HL-60/S4 treated with phorbol 12-myristate 13-acetate at 8.2 ng/mL for 4 days and 3 days (cell line): Measurements from ENCODE around the gene DLEC1.
"Not testable (repeated sequence)": the region's sequence is repeated elsewhere in the genome, so short reads cannot be mapped to it uniquely, and the experiment has no call there.

Experiments used
- in situ Hi-C: fragments of 300-500 bp; cut with MboI; formaldehyde crosslinking; loops from 2 replicates; pipeline ENCODE4 v1.15.0; 2022; ENCODE audit warnings: low sequenced_read_pairs

The DLEC1 gene

DNA sequence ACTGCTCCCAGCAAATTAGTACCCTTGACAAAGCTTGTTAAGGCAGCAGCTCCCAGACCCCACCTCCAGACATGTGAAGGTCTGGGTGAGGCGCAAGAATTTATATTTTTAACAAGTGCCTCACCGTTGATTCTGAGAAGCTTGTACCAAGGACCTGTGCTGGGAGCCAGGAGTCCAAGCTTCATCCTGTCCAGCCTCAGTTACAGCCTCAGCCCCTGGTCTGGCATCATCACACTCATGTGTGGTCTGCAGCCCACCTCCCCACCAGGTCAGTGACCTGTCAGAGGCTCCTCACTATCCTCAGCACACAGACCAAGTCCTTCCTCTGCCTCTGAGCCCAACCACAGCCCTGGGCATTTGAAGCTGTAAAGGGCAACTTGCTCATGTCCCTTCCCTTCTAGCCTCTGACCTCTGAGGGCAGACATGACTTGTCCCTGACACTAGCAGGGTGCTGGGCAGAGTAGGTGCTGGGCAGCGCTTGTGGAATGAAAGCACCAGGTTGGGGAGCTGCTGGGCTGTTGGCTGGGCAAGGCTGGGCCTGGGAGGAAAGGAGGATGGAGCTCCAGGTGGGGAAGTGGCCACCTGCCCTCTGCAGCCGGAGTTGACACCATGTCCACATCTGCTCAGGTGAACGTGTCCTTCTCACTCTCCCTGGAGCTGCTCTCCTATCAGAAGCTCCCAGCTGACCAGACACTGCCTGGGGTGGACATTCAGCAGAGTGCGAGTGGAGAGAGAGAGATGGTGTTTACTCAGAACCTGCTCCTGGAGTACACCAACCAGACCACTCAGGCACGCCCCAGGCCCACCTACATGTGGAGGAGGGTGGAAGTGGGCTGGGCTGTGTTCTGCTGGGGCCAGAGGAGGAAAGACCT lies 81.0 kb downstream of the DLEC1 start:
- in situ Hi-C loops = no loop called here

DNA sequence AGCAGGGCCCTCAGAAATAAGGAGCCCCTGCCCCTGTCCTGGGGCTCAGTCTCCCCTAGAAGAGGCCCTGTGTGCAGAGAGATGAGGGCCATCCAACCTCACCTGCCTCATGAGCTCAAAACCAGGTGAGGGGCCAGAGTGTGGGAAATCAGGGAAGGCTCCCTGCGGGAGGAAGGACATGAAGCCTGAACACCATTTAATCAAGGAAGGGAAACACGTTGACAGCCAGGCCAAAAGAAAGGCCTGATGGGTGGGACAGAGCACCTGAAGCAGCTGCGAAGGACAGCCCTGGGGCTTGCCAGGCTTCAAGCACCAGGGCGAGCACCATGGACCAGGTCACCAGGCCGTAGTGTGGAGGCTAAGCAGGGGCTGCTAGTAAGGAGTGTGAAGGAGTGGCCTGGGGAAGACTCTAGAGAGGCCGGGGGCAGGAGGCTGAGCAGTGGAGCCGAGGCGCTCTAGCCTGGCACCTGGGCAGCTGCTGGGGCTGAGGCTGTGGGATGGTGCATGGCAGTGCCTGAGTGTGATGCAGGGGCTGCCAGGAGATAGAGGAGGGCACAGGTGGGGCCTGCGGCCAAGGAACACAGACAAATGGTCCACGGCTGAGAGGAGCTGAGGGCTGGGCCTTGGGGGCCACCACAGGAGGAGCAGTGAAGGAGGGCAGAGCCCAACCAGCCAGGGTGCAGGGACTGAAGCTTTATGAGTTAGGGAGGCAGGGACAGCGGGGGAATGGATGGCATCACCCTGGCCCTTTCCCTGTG lies 81.9 kb downstream of the DLEC1 start:
- in situ Hi-C loops = no loop called here

DNA sequence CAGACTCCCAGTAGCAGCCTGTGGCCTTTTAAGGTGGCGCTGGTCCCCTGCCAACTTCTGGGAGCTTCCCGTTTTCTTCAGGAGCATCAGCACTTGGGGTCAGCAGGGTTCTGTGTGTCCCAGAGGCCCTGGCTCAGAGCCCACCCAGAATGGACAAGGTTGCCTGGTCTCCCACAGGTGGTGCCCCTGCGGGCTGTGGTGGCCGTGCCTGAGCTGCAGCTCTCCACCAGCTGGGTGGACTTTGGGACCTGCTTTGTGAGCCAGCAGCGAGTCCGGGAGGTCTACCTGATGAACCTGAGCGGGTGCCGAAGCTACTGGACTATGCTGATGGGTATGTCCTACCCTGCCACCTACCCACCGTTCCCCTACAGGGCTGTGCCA lies 82.4 kb downstream of the DLEC1 start:
- in situ Hi-C loops = no loop called here

DNA sequence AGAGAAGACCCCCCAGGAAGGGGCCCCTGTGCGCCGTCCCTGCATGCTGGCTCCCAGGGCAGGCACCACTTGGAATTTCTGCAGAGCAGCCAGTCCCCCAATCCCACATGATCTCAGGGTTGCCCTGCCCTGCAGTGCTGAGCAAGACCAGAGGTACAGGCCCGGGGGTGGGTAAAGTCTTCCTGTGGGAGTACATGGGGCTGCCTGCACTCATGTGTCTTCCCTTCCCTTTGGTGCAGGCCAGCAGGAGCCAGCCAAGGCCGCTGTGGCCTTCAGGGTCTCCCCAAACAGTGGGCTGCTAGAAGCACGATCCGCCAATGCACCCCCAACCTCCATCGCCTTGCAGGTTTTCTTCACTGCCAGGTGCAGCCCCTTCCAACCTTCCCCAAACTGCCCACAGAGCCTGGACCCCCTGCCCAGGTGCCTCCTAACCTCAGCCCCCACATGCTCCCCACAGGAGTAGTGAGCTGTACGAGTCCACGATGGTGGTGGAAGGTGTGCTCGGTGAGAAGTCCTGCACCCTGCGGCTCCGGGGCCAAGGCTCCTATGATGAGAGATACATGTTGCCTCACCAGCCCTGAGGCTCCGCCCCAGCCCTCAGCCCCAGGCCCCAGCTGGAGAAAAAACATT lies 82.9 kb downstream of the DLEC1 start:
- in situ Hi-C loops = no loop called here

DNA sequence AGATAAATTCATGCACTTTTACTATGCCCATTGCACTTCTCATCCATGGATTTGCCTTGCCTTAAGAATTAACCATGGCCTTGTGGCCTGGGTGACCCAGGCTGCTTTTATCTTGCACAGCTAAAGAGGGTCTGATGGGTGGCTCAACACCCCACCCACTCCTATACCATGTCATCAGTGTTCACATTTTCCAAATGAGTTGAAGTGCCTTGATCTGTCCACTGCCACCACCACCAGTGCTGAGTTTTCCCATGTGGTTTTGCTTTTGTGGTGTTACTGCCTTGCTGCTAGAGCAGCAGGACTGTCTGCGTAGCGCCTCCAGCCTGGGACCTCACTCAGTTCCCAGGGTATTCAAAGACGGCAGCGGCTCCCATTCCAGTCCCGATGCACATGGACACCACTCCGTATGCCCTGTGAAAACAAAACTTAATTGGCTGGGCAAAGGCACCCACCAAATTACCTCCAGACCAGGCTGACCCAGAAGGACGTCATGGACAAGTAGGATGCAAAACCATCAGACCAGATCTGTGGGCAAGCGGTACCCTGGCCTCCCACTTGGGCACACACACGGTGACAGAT lies 83.8 kb downstream of the DLEC1 start:
- in situ Hi-C loops = no loop called here

DNA sequence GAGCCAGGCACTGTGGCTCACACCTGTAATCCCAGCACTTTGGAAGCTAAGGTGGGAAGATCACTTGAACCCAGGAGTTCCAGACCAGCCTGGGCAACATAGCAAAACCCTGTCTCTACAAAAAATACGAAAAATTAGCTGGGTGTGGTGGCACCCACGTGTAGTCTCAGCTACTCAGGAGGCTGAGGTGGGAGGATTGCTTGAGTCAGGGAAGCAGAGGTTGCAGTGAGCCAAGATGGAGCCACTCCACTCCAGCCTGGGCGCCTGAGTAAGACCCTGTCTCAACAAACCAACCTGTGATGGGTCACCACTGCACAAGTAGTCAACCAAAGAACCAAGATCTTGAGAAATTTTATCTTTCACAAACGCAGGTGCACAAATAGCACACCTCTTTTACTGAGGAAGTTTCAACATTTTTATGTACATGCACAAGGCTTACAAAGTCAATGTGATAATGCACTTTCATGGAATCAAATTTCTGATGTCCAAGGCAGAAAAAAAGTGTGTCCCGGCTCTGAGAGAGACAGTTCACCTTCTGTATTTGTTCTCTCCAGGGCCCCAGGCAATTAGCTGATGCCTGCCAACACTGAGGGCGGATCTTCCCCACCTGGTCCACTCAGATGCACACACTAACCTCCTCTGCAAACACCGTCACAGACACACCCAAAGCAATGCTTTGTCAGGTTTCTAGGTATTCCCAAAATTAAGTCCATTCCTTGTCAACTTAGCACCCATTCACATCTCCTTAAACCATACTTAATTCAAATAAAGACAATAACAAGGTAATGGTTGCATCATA lies 85.5 kb downstream of the DLEC1 start:
- in situ Hi-C loops = no loop called here

DNA sequence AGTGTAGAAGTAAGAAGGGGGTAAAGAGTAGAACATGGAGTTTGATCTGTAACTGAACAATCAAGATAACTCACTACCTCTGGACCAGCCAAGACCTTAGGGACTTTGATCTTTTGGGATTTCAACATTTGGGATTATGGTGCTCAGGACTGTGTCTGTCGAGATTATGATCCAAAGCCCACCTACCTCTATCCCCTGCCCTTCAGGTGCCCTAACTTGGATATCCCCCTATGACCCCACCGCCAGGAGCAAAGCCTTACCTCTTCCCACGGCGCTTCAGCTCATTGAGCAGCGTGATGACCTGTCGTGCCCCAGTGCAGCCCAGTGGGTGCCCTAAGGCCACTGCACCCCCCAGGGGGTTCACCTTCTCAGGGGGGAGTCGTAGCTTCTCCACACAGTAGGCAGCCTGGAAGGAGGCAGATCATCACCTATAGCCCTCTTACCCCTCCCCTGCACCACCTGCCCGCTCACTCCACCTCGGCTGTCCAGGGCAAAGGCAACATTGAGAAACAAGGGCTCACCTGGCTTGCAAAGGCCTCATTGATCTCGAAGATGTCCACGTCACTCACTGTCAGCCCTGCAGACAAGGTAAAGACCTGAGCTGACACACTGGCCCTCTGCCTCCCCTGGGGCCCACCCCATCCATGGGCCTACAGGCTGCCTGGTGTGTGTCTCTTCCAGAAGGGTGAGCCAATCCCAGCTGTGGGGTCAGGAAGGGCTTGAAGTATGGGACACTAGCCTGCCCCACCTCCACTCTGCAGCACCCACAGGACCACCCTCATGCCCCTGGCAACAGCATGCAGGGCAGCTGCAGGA lies 86.5 kb downstream of the DLEC1 start:
- in situ Hi-C loops = no loop called here

DNA sequence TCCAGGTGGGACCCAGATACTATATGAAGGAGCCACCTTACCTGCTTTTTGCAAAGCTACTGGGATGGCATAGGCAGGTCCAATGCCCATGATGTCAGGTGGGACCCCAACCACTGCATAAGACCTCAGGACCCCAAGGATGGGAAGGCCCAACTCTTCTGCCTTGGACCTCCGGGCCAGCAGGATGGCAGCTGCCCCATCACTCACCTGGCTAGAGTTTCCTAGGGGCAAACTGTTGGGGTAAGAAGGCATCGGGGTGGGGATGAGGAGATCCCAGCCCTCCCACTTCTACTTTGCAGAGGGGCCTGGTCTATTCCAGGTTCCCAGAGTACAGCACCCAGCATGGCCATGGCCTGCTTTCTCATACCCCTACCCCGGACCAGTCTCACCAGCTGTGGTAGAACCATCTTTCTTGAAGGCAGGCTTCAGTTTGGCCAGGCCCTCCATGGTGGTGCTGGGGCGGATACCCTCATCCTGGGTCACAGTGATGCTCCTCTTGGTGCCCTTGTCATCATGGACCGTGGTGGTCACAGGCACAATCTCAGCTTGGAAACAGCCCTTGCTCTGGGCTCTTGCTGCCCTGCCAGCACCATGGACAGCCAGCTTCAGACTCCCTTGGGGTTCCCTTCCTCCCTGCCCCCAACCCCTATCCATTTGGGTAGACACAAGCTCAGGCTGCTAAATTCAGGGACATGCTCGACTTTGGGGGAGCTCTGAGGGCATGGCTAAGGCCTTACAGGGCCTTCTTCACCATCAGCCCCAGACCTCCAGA lies 87.3 kb downstream of the DLEC1 start:
- in situ Hi-C loops = no loop called here

DNA sequence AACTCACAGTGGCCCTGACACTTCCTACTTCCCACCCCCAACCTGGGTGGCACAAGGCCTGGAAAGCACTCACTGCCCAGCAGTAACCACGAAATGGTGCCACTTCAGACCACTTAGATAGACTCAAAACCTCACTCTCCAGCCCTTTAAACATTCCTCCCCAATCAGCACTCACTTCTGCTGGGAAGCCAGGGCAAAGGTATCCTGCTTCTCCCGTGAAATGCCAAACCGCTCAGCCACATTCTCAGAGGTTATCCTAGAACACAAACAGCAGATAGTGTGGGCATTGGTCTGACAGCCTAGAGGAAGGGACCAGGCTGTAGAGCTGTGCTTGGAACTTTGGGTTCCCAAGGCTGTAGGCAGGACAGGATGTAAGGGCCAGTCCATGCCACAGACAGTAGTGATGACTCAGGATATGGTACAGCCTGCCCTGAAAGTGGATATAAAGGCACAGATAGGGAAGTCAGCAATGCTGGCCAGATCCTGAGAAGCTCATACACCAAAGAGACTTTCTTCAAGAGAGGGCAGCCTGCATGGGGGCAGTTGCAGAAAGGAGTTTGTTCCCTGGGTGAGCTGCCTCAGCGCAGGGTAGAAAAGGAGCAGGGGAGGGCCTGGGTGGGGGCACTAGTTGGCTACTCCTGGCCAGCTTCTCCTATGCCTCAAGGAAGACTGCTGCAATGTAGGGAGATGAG lies 88.7 kb downstream of the DLEC1 start:
- in situ Hi-C loops = no loop called here

DNA sequence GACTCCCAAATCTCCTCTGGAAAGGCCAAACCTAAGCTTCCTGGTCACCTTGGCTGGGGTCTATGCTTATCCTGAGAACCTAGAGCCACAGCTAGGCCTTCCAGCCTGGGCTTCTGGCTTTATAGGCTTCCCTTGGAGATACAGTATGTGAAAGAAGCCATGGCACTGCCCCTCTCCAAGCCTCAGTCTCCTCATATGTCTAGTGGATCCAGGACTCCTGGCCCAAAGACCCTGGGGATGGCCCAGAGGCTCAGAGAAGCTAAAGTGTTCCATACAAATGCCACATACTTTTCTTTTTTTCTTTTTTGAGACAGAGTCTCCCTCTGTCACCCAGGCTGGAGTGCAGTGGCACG lies 89.3 kb downstream of the DLEC1 start:
- in situ Hi-C loops = no loop called here

DNA sequence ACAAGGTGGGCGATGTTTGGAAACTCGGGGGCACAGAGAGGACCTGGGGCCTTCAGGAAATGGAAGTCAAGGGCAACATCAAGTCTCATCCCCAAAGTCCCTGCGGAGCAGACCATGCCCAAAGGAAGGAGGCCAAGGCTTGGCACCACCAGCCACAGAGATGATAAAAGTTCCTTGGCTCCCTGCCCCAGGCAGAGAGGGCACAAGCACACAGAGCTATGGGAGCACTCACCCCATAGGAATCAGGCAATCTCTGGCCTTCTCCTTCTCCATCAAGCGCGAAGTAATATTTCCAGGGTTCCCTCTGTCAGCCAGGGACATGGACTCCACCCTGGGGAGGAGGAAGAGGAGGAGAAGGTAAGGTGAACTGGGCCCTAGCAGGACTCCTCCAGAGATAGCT lies 90.0 kb downstream of the DLEC1 start:
- in situ Hi-C loops = no loop called here

DNA sequence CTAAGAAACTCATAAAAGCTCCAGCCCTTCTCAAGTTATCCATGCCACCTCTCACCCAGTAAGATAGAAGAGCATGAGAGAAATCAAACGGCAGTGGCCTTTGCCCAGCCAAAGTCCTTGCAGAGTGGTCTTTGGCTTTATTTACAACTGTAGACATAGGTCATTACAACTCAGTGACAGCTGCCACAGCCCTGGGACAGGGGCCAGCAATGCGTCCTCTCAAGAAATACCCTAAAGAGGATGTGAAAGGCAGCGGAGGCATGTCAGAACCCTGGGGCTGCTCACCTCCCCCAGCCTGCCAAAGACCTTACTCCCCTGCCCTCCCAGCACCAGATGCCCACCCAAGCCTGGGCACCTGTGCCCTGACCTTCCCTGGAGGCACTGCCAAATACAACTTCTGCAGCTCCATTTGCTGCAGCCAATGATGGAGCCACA lies 91.6 kb downstream of the DLEC1 start:
- in situ Hi-C loops = no loop called here

DNA sequence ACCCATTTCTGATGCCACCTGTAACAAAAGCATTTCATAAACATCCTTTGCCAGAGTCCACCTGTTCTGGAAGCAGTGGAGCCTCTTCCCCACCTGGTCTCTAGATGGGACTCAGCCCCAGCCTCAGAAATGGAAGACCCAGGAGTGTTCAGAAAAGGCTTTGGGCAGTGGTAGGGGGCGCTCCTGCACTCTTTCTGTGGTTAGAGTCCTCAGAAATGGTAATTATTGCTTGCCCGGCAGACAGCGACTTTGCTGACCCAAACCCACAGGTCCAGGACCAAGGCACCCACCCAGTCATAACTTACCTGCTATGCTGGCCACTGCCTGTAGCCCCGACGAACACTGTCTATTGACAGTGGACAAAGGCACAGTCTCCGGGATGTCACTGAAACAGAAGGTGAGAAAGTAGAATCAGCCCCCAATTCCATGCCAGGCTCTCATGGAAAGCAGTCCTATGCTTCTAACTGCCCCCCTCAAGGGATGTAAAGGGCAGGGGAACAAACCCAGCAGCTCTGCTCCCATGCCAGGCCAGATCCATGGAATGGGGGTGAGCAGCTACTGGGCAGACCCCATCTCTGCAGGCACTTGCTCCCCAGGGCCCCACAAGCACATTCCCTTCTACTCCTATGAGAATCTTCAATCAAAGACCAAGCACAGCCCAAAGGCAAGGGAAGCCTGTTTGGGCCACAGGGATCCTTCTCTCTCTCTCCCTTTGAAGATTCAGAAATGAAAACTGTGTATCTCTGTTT lies 92.8 kb downstream of the DLEC1 start:
- in situ Hi-C loops = no loop called here

DNA sequence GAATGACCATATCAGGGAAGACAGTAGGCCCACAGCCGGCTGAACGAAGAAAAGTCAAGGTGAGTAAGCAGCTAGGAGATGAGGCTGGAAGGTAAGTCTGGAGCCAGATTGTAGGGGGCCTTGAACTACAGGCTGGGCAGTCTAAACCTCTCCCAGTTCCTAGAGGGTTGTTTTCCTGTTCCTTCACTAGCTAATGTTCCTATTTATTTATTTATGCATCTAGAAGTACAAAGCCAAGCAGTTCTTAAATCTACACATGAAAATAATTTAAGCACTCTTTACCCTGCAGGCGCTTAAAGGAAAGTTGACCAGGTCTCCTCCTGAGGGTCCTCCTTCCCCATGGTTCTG lies 94.2 kb downstream of the DLEC1 start:
- in situ Hi-C loops = no loop called here

DNA sequence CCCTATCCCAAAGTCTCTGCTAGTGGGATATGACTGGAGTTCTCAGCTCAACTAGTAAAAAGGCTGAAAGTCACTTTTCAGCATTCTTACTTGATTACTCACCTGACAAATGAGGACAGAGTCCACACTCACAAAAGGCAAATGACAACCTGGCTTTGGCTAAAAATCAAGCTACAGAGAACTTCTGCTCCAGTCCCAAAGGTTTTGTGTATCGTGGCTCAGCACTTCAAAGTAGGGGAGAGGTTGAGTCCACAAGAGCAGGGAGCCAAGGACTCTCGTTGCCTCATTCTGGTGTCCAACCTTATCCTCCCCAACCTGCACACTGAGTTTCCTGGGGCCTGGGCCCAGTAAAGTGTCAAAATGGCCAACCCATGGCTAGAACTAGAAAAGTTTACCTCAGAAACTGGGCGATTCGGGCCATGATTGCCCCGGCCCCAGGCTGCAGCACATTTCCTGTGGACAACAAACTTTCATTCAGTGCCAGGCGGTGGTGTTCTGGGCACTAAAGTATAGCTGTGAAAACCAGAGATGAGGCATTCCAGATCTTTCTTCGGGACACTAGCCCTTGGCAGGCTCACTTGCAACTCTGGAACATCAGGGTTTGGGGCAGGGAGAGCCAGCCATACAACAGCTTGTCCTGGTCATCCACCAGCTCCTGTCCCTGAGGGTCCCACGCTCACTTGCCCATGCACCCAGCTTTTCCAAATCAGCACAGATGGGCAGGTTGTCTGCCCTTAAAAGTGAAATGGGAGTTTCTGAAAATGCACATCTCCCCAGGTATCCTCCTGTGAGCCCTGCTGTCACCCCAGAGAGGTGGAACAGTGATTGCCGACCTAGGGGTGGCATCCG lies 94.8 kb downstream of the DLEC1 start:
- in situ Hi-C loops = no loop called here

DNA sequence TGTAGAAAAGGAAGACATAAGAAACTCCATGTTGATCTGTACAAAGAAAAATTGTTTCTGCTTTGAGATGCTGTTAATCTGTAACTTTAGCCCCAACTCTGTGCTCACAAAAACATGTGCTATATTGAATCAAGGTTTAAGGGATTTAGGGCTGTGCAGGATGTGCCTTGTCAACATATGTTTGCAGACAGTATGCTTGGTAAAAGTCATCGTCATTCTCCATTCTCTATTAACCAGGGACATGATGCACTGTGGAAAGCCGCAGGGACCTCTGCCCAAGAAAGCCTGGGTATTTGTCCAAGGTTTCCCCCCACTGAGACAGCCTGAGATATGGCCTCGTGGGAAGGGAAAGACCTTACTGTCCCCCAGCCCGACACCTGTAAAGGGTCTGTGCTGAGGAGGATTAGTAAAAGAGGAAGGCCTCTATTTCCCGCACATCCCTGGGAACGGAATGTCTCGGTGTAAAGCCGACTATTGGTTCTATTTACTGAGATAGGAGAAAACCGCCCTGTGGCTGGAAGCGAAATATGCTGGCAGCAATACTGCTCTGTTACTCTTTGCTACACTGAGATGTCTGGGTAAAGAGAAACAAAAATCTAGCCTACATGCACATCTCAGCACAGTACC lies 95.6 kb downstream of the DLEC1 start:
- in situ Hi-C loops = not testable (repeated sequence)
